GM12878 (cell line): ENCODE measurements around the gene NTM.

Experiments used
- CHD2 ChIP-seq: IDR thresholded peaks from 2 replicates; pipeline ENCODE4 v1.6.1; 2011; ENCODE audit warnings: low read depth, low read length, improper control_type of control experiment, borderline replicate concordance
- ELK1 ChIP-seq: IDR thresholded peaks from 2 replicates; pipeline ENCODE4 v1.6.1; 2012; ENCODE audit warnings: low read depth, low read length, improper control_type of control experiment
- EP300 ChIP-seq, 2 experiments: fragments of 150-350 bp in 1 of 2; IDR thresholded peaks; 2 replicates each; pipeline ENCODE4 v1.6.1; 2011 to 2012; ENCODE audit warnings: low read depth in 2 of 2, low read length in 2 of 2, borderline replicate concordance in 1 of 2, improper control_type of control experiment in 1 of 2, inconsistent platforms in 1 of 2; ENCODE audit not compliant: control insufficient read depth in 1 of 2
- MYC ChIP-seq: IDR thresholded peaks from 2 replicates; pipeline ENCODE4 v1.6.1; 2011; ENCODE audit warnings: mild to moderate bottlenecking, low read length, moderate library complexity, inconsistent platforms; ENCODE audit not compliant: insufficient read depth, insufficient replicate concordance, insufficient read length, severe bottlenecking
- NR2C2 ChIP-seq: IDR thresholded peaks from 2 replicates; pipeline ENCODE4 v1.6.1; 2011; ENCODE audit warnings: borderline replicate concordance, low read depth; ENCODE audit not compliant: control insufficient read depth, insufficient read length
- NRF1 ChIP-seq: conservative IDR thresholded peaks from 2 replicates; pipeline ENCODE4 v1.6.1; 2011; ENCODE audit warnings: mild to moderate bottlenecking, low read depth, low read length, improper control_type of control experiment
- PKNOX1 ChIP-seq: fragments of 450-650 bp; IDR thresholded peaks from 2 replicates; pipeline ENCODE4 v1.6.1; 2016; ENCODE audit warnings: mild to moderate bottlenecking
- POLR2A ChIP-seq: IDR thresholded peaks from 2 replicates; pipeline ENCODE4 v1.6.1; 2011; ENCODE audit warnings: low read depth, mild to moderate bottlenecking, low read length
- POLR2AphosphoS5 ChIP-seq: IDR thresholded peaks from 2 replicates; pipeline ENCODE4 v1.6.1; 2011; ENCODE audit warnings: mild to moderate bottlenecking, low read length, inconsistent platforms
- USF2 ChIP-seq: IDR thresholded peaks from 2 replicates; pipeline ENCODE4 v1.6.1; 2011; ENCODE audit warnings: low read depth, low read length, improper control_type of control experiment, borderline replicate concordance
- ZNF24 ChIP-seq: fragments of 450-650 bp; IDR thresholded peaks from 2 replicates; pipeline ENCODE4 v1.6.1; 2017; ENCODE audit warnings: antibody characterized with exemption, mild to moderate bottlenecking
- TF ChIP-seq, protein P1 (sequence below): fragments of 450-650 bp; IDR thresholded peaks from 2 replicates; pipeline ENCODE4 v1.6.1; 2017; ENCODE audit warnings: mild to moderate bottlenecking, moderate library complexity
- TF ChIP-seq, protein P2 (sequence below), 3 experiments: IDR thresholded peaks in 2 of 3; conservative IDR thresholded peaks in 1 of 3; 2 replicates each; pipeline ENCODE4 v1.5.1; 2011; ENCODE audit warnings: low read depth in 3 of 3, low read length in 3 of 3, mild to moderate bottlenecking in 3 of 3, control low read depth in 2 of 3, moderate library complexity in 2 of 3, inconsistent platforms in 1 of 3, mixed read lengths in 1 of 3; ENCODE audit not compliant: control insufficient read depth in 2 of 3, insufficient read depth in 1 of 3; ENCODE audit errors: extremely low read depth in 1 of 3
- TF ChIP-seq, protein P3 (sequence below): IDR thresholded peaks from 2 replicates; pipeline ENCODE4 v1.6.1; 2012; ENCODE audit warnings: low read length, inconsistent platforms

GRCh38 chr11:131800452-131800851 lies 430.0 kb downstream of the NTM start:
- TF ChIP-seq POLR2A (no peak), USF2 (no peak), NR2C2 (no peak), ELK1 (no peak), CHD2 (no peak), MYC (no peak), ZNF24 (no peak), EP300 (IDR thresholded peaks at IDR 0.05; ENCODE audit: borderline replicate concordance in 1 of 2, control insufficient read depth in 1 of 2, low read depth in 2 of 2, low read length in 2 of 2) (no peak), POLR2AphosphoS5 (no peak), NRF1 (no peak), PKNOX1 (no peak)
- TF ChIP-seq, protein P1, sequence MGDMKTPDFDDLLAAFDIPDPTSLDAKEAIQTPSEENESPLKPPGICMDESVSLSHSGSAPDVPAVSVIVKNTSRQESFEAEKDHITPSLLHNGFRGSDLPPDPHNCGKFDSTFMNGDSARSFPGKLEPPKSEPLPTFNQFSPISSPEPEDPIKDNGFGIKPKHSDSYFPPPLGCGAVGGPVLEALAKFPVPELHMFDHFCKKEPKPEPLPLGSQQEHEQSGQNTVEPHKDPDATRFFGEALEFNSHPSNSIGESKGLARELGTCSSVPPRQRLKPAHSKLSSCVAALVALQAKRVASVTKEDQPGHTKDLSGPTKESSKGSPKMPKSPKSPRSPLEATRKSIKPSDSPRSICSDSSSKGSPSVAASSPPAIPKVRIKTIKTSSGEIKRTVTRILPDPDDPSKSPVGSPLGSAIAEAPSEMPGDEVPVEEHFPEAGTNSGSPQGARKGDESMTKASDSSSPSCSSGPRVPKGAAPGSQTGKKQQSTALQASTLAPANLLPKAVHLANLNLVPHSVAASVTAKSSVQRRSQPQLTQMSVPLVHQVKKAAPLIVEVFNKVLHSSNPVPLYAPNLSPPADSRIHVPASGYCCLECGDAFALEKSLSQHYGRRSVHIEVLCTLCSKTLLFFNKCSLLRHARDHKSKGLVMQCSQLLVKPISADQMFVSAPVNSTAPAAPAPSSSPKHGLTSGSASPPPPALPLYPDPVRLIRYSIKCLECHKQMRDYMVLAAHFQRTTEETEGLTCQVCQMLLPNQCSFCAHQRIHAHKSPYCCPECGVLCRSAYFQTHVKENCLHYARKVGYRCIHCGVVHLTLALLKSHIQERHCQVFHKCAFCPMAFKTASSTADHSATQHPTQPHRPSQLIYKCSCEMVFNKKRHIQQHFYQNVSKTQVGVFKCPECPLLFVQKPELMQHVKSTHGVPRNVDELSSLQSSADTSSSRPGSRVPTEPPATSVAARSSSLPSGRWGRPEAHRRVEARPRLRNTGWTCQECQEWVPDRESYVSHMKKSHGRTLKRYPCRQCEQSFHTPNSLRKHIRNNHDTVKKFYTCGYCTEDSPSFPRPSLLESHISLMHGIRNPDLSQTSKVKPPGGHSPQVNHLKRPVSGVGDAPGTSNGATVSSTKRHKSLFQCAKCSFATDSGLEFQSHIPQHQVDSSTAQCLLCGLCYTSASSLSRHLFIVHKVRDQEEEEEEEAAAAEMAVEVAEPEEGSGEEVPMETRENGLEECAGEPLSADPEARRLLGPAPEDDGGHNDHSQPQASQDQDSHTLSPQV: no peak
- TF ChIP-seq, protein P2, sequence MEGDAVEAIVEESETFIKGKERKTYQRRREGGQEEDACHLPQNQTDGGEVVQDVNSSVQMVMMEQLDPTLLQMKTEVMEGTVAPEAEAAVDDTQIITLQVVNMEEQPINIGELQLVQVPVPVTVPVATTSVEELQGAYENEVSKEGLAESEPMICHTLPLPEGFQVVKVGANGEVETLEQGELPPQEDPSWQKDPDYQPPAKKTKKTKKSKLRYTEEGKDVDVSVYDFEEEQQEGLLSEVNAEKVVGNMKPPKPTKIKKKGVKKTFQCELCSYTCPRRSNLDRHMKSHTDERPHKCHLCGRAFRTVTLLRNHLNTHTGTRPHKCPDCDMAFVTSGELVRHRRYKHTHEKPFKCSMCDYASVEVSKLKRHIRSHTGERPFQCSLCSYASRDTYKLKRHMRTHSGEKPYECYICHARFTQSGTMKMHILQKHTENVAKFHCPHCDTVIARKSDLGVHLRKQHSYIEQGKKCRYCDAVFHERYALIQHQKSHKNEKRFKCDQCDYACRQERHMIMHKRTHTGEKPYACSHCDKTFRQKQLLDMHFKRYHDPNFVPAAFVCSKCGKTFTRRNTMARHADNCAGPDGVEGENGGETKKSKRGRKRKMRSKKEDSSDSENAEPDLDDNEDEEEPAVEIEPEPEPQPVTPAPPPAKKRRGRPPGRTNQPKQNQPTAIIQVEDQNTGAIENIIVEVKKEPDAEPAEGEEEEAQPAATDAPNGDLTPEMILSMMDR (IDR thresholded peaks at IDR 0.05 in 2 of 3, conservative IDR thresholded peaks at IDR 0.05 in 1 of 3; ENCODE audit: control insufficient read depth in 2 of 3, extremely low read depth in 1 of 3, insufficient read depth in 1 of 3, low read depth in 3 of 3, low read length in 3 of 3): no peak
- TF ChIP-seq, protein P3, sequence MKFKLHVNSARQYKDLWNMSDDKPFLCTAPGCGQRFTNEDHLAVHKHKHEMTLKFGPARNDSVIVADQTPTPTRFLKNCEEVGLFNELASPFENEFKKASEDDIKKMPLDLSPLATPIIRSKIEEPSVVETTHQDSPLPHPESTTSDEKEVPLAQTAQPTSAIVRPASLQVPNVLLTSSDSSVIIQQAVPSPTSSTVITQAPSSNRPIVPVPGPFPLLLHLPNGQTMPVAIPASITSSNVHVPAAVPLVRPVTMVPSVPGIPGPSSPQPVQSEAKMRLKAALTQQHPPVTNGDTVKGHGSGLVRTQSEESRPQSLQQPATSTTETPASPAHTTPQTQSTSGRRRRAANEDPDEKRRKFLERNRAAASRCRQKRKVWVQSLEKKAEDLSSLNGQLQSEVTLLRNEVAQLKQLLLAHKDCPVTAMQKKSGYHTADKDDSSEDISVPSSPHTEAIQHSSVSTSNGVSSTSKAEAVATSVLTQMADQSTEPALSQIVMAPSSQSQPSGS: no peak
